Right lobe of liver (tissue), 4 donors: ENCODE measurements around the gene HPS5.

Experiments used
- CTCF ChIP-seq, 4 donors: fragments of 200-600 bp in 3 of 4; fragments of 450-650 bp in 1 of 4; IDR thresholded peaks; one replicate each; pipeline versions ENCODE4 v1.5.1 to v1.8.0; 2016 to 2022; ENCODE audit warnings: antibody characterized with exemption in 4 of 4, mild to moderate bottlenecking in 2 of 4
- POLR2A ChIP-seq: fragments of 450-650 bp; IDR thresholded peaks from one replicate; pipeline ENCODE4 v1.6.1; 2017; ENCODE audit warnings: antibody characterized with exemption, mild to moderate bottlenecking
- donor health status: DM: no; HTN: no; CAD: no.
- donor health status: DM: no; HTN: no; CAD: no.
- donor health status: DM: no; HTN: yes; CAD: no.

- no peak for TF ChIP-seq POLR2A
- no peak for TF ChIP-seq CTCF (IDR thresholded peaks at IDR 0.05)
These were observed 14.3 kb downstream of the HPS5 start for GRCh38 chr11:18307461-18308139.
